Stimulated activated CD4-positive, alpha-beta T cell treated with anti-CD3 and anti-CD28 coated beads, Interleukin-4, amount 100 ng/mL, for 48 hours (primary cell): ENCODE results near the gene SAMD4A.

ENCODE experiments used
- DNase-seq, 2 donors: peaks; one replicate each; pipeline ENCODE4 v3.0.0-alpha.2; 2020; ENCODE audit warnings: low read depth in 2 of 2

Gene SAMD4A

GRCh38 chr14:54822685-54823084, 255.8 kb downstream of the SAMD4A start:
- DNase-seq: no peak

GRCh38 chr14:54823757-54824549, 257.0 kb downstream of the SAMD4A start:
- DNase-seq: no peak

- DNase-seq: no peak
Measured at GRCh38 chr14:54828037-54828436, 261.1 kb downstream of the SAMD4A start.

- DNase-seq: no peak
Measured at GRCh38 chr14:54829486-54830224, 262.7 kb downstream of the SAMD4A start.

GRCh38 chr14:54830650-54831049, 263.7 kb downstream of the SAMD4A start:
- DNase-seq: no peak

GRCh38 chr14:54834081-54834480, 267.2 kb downstream of the SAMD4A start:
- no peak for DNase-seq

- no peak for DNase-seq
Measured at GRCh38 chr14:54834727-54835126, 267.8 kb downstream of the SAMD4A start.

GRCh38 chr14:54836231-54836630, 269.3 kb downstream of the SAMD4A start:
- DNase-seq: no peak

- no peak for DNase-seq
Measured at GRCh38 chr14:54837508-54838149, 270.7 kb downstream of the SAMD4A start.

GRCh38 chr14:54838931-54839512, 272.1 kb downstream of the SAMD4A start:
- DNase-seq: no peak

- no peak for DNase-seq
Measured at GRCh38 chr14:54839701-54840119, 272.8 kb downstream of the SAMD4A start.

GRCh38 chr14:54840336-54840735, 273.4 kb downstream of the SAMD4A start:
- no peak for DNase-seq

- no peak for DNase-seq
Measured at GRCh38 chr14:54840798-54841197, 273.9 kb downstream of the SAMD4A start.
